Pancreas (tissue), 10 donors: ENCODE measurements around the gene CEP43. TPM values are rescaled to one million over a fixed set of nuclear protein-coding genes. Genes with fewer than 3 reads are reported as not detected.
A peak's percentile ranks its signal among the peaks of the same experiment; 100 is the strongest.

Source experiments
- ATAC-seq, 4 donors: fragments of 200-7000 bp; cut with Tn5 transposase; one replicate each; pipeline versions ENCODE4 v1.8.0 to v1.9.1; 2020; ENCODE audit warnings: mild to moderate bottlenecking in 4 of 4, moderate library complexity in 4 of 4
- DNase-seq, 6 donors: peaks; one replicate each; pipeline ENCODE4 v3.0.0-alpha.2; 2020
- FAIRE-seq: peaks from 2 replicates; lab custom pipeline; 2012; peaks lifted over from hg19 to GRCh38; lab: Jason Lieb, UNC
- H3K27ac ChIP-seq, 4 donors: fragments of 200-600 bp; sonication (generic); 1 replicate in 3 of 4; 2 replicates in 1 of 4; pipeline versions ENCODE4 v1.5.0 to v1.8.0; 2020
- H3K27me3 ChIP-seq, 4 donors: fragments of 200-600 bp; one replicate each; pipeline ENCODE4 v1.8.0; 2021
- H3K36me3 ChIP-seq, 3 donors: fragments of 200-600 bp; sonication (generic) in 1 of 3; one replicate each; pipeline versions ENCODE4 v1.5.0 to v1.8.0; 2020 to 2021
- H3K4me1 ChIP-seq, 3 donors: fragments of 200-600 bp; one replicate each; pipeline ENCODE4 v1.8.0; 2021
- H3K4me3 ChIP-seq, 4 donors: fragments of 200-600 bp; sonication (generic) in 2 of 4; one replicate each; pipeline versions ENCODE4 v1.5.0 to v1.8.0; 2020 to 2021
- H3K9me3 ChIP-seq, 4 donors: fragments of 200-600 bp; one replicate each; pipeline ENCODE4 v1.8.0; 2021
- WGBS, 2 donors: extraction: QIAGEN DNeasy Blood & Tissue Kit; methylation state at CpG; one replicate each; pipeline ENCODE4 v1.1.7; 2013; 5-methylcytosine and 5-hydroxymethylcytosine counted together
- intact Hi-C, 3 donors: fragments of 100-400 bp; cut with DNase I; formaldehyde crosslinking; loops; one replicate each; pipeline versions ENCODE4 v1.11.1 to v1.14.2; 2022
- polyA plus RNA-seq, 2 donors: library from polyadenylated mRNA; stranded (reverse); fragments of 200-250 nt; gene quantifications; one replicate each; pipeline ENCODE4 v1.2.3, GENCODE V29; 2013
- total RNA-seq, 6 donors: library from RNA; stranded (reverse); fragmentation: NEBNext Ultra II Directional in 4 of 6; extraction: Animal tissue kit (Norgen Biotek cat#: 25700) in 4 of 6; gene quantifications; one replicate each; pipeline versions ENCODE4 v1.2.1 to v1.2.4, GENCODE V29; 2021 to 2023
- TF ChIP-seq, protein P1 (sequence below), 4 donors: fragments of 200-600 bp; sonication (generic) in 3 of 4; IDR thresholded peaks; one replicate each; pipeline versions ENCODE4 v1.5.0 to v1.8.0; 2021; ENCODE audit warnings: antibody characterized with exemption in 4 of 4
- donor health status: healthy with polysubstance abuse.
- donor health status: DM: no; HTN: no; CAD: no; lungs with moderate emphysema.
- donor health status: DM: no; HTN: no; CAD: no.
- donor health status: control.
- donor health status: control.
- donor health status: Bipolar disorder and iron deficiency.
- donor health status: DM: yes; HTN: yes; CAD: no.
- donor health status: DM: no; HTN: no; CAD: no.
- donor health status: DM: no; HTN: no; CAD: no.
- donor health status: DM: yes; HTN: yes; CAD: no.

CEP43 gene
- total and polyA plus RNA-seq, 8 donors, result 4.4 to 11.9 (median 6.4) TPM

DNA sequence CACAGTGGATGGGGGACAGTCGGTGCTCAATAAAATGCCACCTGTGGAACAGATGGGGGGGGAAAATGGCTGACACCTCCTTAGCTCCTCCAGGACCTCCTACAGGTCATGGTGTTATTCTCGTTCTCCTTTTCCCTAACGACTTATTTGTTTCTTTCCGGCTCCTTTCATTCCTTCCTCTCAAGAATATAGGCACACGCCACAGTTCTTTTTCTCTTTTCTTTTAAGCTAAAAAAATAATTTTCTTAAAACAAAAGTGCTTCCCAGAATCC, 41.5 kb upstream of the CEP43 start:
- H3K27me3 ChIP-seq, result no peaks in the 10 kb centered on the region
- H3K4me3 ChIP-seq, result no peak overlapping the region
- H3K27ac ChIP-seq, result peak overlapping the region in 2 of 4 donors; percentile 88 to 91
- 95 to 96% methylated on average over 5 of the region's 5 CpGs for WGBS, 2 donors
- ATAC-seq (no peak), DNase-seq (no peak), FAIRE-seq (no peak)
- no peaks in the 10 kb centered on the region for H3K36me3 ChIP-seq
- intact Hi-C loops, result no loop called here
- TF ChIP-seq, protein P1, sequence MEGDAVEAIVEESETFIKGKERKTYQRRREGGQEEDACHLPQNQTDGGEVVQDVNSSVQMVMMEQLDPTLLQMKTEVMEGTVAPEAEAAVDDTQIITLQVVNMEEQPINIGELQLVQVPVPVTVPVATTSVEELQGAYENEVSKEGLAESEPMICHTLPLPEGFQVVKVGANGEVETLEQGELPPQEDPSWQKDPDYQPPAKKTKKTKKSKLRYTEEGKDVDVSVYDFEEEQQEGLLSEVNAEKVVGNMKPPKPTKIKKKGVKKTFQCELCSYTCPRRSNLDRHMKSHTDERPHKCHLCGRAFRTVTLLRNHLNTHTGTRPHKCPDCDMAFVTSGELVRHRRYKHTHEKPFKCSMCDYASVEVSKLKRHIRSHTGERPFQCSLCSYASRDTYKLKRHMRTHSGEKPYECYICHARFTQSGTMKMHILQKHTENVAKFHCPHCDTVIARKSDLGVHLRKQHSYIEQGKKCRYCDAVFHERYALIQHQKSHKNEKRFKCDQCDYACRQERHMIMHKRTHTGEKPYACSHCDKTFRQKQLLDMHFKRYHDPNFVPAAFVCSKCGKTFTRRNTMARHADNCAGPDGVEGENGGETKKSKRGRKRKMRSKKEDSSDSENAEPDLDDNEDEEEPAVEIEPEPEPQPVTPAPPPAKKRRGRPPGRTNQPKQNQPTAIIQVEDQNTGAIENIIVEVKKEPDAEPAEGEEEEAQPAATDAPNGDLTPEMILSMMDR (IDR thresholded peaks at IDR 0.05), result no peak
- H3K9me3 ChIP-seq, result no peaks in the 10 kb centered on the region
- no peaks in the 10 kb centered on the region for H3K4me1 ChIP-seq

DNA sequence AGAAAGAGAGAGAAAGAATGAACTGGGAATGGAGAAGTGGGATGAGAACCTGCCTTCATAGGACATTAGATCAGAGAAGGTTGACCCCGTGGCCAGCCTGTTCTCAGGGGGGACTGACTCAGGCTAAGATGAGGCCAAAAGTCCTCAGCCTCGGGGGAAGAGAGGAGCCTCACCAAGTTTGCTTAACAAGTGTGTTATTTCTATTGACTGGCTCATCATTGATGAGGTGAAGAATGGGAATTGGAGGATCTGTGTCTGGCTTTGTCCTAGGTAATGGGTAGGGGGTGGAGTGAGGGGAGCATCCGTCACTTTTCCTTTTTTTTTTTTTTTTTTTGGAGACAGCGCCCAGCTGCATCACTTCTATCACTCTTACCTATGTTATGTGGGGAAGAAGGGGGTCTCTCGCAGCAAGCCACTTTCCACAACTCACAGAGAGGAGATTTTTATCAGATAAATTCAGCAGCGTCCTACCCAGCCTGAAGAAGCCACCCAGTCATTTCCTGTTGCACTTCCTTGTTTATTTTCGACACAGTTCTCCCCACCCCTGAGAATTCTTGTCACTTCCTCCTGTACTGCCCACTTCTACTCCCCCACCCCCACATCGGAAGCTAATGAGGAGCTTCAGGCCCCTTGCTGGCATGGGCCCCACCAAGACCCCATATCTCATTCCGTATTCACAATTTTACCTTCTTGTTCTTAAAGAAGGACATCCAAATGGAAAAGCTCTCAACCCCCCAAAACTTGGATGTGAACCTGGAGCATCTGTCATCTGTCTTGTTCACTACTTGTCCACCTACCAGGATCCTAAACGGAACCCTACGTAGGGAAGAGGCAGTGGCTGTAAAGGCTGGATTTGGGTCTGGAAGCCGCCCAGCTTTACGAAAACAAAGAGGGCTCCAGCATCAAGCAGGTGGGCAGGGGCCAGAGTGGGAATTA, 40.0 kb upstream of the CEP43 start:
- no peaks in the 10 kb centered on the region for H3K9me3 ChIP-seq
- no peak overlapping the region for H3K4me3 ChIP-seq
- H3K27me3 ChIP-seq, result no peaks in the 10 kb centered on the region
- TF ChIP-seq, protein P1 (IDR thresholded peaks at IDR 0.05), result no peak
- ATAC-seq, result no peak
- peak overlapping the region in 2 of 4 donors; percentile 51 to 55 for H3K27ac ChIP-seq
- no peak for FAIRE-seq
- H3K36me3 ChIP-seq, result no peaks in the 10 kb centered on the region
- DNase-seq, result peak in 1 of 6 donors; percentile 39
- 78 to 79% methylated on average over 12 to 13 of the region's 13 CpGs for whole genome bisulfite sequencing, 2 donors
- intact Hi-C loops, result no loop called here
- no peaks in the 10 kb centered on the region for H3K4me1 ChIP-seq

DNA sequence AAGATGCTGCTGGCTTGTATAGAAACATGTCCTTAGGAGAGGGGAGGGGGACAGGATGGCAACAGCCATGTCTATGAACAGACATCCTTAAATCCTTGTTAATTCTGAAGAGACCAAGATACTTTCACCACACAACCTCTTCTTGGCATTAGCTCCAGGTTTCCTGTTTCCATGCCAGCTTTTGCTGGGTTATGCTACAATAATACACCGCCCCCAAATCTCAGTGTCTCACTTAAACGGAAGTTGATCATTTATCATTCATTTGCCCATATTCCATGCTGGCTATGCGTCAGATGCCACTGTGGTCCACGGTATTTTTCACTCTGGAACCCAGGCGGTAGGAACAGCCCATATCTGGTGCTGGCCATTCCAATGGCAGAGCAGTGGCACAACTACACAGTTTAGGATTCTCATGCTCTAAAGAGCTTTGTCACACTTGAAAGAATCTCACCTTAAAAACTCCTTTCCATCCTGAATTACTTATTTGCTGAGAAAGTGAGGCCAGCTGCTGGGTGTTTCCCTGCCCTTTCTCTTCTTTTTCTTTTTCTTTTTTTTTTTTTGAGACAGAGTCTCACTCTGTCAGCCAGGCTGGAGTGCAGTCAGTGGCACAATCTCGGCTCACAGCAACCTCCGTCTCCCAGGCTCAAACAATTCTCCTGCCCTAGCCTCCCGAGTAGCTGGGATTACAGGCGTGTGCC, 39.1 kb upstream of the CEP43 start:
- H3K4me1 ChIP-seq, result no peaks in the 10 kb centered on the region
- intact Hi-C loops, result no loop called here
- ATAC-seq, result no peak

DNA sequence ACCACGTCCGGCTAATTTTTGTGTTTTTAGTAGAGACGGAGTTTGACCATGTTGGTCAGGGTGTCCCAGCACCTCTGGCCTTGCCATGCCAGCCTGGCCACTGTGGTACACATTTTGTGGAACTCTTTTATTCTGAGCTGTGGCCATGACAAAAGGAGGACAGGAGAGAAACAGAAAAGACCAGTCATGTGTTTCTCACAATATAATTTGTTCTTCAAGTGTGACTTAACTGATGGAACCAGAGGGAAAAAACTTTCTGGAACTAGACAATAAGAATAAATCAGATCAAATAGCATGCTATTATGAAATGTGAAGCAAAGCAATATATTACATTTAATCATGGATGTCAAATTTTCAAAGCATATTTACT, 38.6 kb upstream of the CEP43 start:
- FAIRE-seq (no peak), DNase-seq (no peak), ATAC-seq (no peak)
- intact Hi-C loops, result no loop called here
- H3K4me3 ChIP-seq, result no peak overlapping the region
- H3K4me1 ChIP-seq, result no peaks in the 10 kb centered on the region
- H3K27me3 ChIP-seq, result no peaks in the 10 kb centered on the region
- no peaks in the 10 kb centered on the region for H3K9me3 ChIP-seq
- 87 to 91% methylated on average over 3 of the region's 3 CpGs for WGBS, 2 donors
- no peaks in the 10 kb centered on the region for H3K36me3 ChIP-seq
- TF ChIP-seq, protein P1 (IDR thresholded peaks at IDR 0.05), result no peak
- no peak overlapping the region for H3K27ac ChIP-seq

More for the DNA sequence above, 39.1 kb upstream of the CEP43 start:
- no peaks in the 10 kb centered on the region for H3K27me3 ChIP-seq
- no peaks in the 10 kb centered on the region for H3K36me3 ChIP-seq
- H3K9me3 ChIP-seq, result no peaks in the 10 kb centered on the region
- DNase-seq (no peak), FAIRE-seq (no peak)
- TF ChIP-seq, protein P1 (IDR thresholded peaks at IDR 0.05), result no peak
- peak overlapping the region in 1 of 4 donors; percentile 55 for H3K27ac ChIP-seq
- WGBS, 2 donors, result 73 to 76% methylated on average over 9 of the region's 9 CpGs
- H3K4me3 ChIP-seq, result no peak overlapping the region
